Calu3 (cell line): ENCODE results near the gene NUP214. TPM values are rescaled to one million over a fixed set of nuclear protein-coding genes. Genes with fewer than 3 reads are reported as not detected.
"Not testable (repeated sequence)": the region's sequence is repeated elsewhere in the genome, so short reads cannot be mapped to it uniquely, and the experiment has no call there.

Source experiments
- BruUV-seq: library from RNA; stranded (reverse); fragments of 400-500 nt; replicated peaks from 2 replicates; lab custom pipeline; 2021; lab: Mats Ljungman, UMichigan
- CTCF ChIA-PET: fragments of 300-600 bp; sonication (Branson Sonifier 250); formaldehyde crosslinking; loops from one replicate; lab custom pipeline; 2022; ENCODE audit warnings: antibody characterized with exemption; lab: Charles Lee
- DNase-seq: peaks from one replicate; pipeline ENCODE4 v3.0.0; 2022
- H3K27ac Mint-ChIP-seq: one replicate; pipeline ENCODE4 v1.8.0; 2022; ENCODE audit warnings: mixed read lengths; ENCODE audit not compliant: unreplicated experiment
- H3K27me3 Mint-ChIP-seq: one replicate; pipeline ENCODE4 v1.8.0; 2022; ENCODE audit warnings: mixed read lengths; ENCODE audit not compliant: unreplicated experiment
- H3K36me3 Mint-ChIP-seq: one replicate; pipeline ENCODE4 v1.8.0; 2022; ENCODE audit warnings: mild to moderate bottlenecking, moderate library complexity, mixed read lengths; ENCODE audit not compliant: insufficient read depth, unreplicated experiment
- H3K4me1 Mint-ChIP-seq: one replicate; pipeline ENCODE4 v1.8.0; 2022; ENCODE audit warnings: mild to moderate bottlenecking, low read depth, mixed read lengths; ENCODE audit not compliant: unreplicated experiment
- H3K4me3 Mint-ChIP-seq: one replicate; pipeline ENCODE4 v1.8.0; 2022; ENCODE audit warnings: mild to moderate bottlenecking, low read depth, moderate library complexity, mixed read lengths; ENCODE audit not compliant: unreplicated experiment
- H3K9me3 Mint-ChIP-seq: one replicate; pipeline ENCODE4 v1.8.0; 2022; ENCODE audit warnings: low read depth, mixed read lengths; ENCODE audit not compliant: unreplicated experiment
- intact Hi-C: fragments of 100-400 bp; cut with micrococcal nuclease; formaldehyde crosslinking; loops from one replicate; pipeline ENCODE4 v1.10.0; 2022; ENCODE audit not compliant: unreplicated experiment
- total RNA-seq: library from RNA; stranded (reverse); gene quantifications from 2 replicates; pipeline ENCODE4 v1.2.3, GENCODE V29; 2022
- TF ChIP-seq, protein P1 (sequence below): fragments of 200-600 bp; IDR thresholded peaks from one replicate; pipeline ENCODE4 v1.8.0; 2022; ENCODE audit warnings: antibody characterized with exemption; ENCODE audit not compliant: unreplicated experiment

NUP214 gene
- total RNA-seq, 1 experiment from 2014 or later, result 50.0 TPM

- TF ChIP-seq, protein P1, sequence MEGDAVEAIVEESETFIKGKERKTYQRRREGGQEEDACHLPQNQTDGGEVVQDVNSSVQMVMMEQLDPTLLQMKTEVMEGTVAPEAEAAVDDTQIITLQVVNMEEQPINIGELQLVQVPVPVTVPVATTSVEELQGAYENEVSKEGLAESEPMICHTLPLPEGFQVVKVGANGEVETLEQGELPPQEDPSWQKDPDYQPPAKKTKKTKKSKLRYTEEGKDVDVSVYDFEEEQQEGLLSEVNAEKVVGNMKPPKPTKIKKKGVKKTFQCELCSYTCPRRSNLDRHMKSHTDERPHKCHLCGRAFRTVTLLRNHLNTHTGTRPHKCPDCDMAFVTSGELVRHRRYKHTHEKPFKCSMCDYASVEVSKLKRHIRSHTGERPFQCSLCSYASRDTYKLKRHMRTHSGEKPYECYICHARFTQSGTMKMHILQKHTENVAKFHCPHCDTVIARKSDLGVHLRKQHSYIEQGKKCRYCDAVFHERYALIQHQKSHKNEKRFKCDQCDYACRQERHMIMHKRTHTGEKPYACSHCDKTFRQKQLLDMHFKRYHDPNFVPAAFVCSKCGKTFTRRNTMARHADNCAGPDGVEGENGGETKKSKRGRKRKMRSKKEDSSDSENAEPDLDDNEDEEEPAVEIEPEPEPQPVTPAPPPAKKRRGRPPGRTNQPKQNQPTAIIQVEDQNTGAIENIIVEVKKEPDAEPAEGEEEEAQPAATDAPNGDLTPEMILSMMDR, result no peak
- no peak overlapping the region for H3K27ac Mint-ChIP-seq
- H3K4me1 Mint-ChIP-seq, result no peaks in the 10 kb centered on the region
- no peaks in the 10 kb centered on the region for H3K36me3 Mint-ChIP-seq
- intact Hi-C loops, result no loop called here
- no peak for DNase-seq
- H3K27me3 Mint-ChIP-seq, result no peaks in the 10 kb centered on the region
- no peak overlapping the region for H3K4me3 Mint-ChIP-seq
- no TSS peak for BruUV-seq
- H3K9me3 Mint-ChIP-seq, result no peaks in the 10 kb centered on the region
- CTCF ChIA-PET, result interaction anchor here (0.6 kb wide), 2 partner anchors 169 to 201 kb away, joined by 4 to 6 read pairs; no protein-coding TSS in a partner anchor
These were observed 12.8 kb upstream of the NUP214 start for GRCh38 chr9:131112374-131113154.

DNA sequence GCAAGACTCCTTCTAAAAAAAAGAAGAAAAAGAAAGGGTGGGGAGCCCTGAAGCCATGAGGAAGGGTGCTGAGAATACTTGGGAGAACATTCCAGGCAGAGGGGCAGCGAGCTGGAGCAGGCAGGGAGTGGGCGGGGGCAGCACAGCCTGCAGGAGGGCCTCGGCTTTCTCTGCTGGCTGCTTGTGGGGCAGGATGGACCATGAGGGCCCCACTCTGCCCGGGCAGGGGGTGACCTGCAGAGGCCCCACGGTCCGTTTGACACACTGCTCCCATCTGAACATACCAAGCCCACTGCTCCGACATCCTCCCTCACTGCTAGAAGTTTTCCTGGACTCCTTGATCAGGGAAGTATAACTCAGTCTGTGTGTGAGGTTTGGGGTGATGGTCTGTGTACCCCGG lies 11.7 kb upstream of the NUP214 start:
- Mint-ChIP-seq H3K36me3 (no peaks in the 10 kb centered on the region), H3K27me3 (no peaks in the 10 kb centered on the region), H3K4me1 (no peaks in the 10 kb centered on the region), H3K4me3 (no peak overlapping the region), H3K9me3 (no peaks in the 10 kb centered on the region), H3K27ac (no peak overlapping the region)
- TF ChIP-seq, protein P1, result no peak
- CTCF ChIA-PET, result interaction anchor here (0.6 kb wide), 1 partner anchor 202 kb away, joined by 6 read pairs; no protein-coding TSS in a partner anchor
- BruUV-seq, result no TSS peak
- intact Hi-C loops, result no loop called here
- no peak for DNase-seq

GRCh38 chr9:131114084-131114535 lies 11.3 kb upstream of the NUP214 start:
- Mint-ChIP-seq H3K27ac (no peak overlapping the region), H3K4me3 (no peak overlapping the region), H3K27me3 (no peaks in the 10 kb centered on the region), H3K36me3 (no peaks in the 10 kb centered on the region), H3K4me1 (no peaks in the 10 kb centered on the region), H3K9me3 (no peaks in the 10 kb centered on the region)
- TF ChIP-seq, protein P1, result no peak
- CTCF ChIA-PET, result no interaction called here
- intact Hi-C loops, result no loop called here
- BruUV-seq, result no TSS peak
- no peak for DNase-seq

- H3K27ac Mint-ChIP-seq, intact Hi-C loops, H3K27me3 Mint-ChIP-seq, H3K4me3 Mint-ChIP-seq, H3K9me3 Mint-ChIP-seq, H3K4me1 Mint-ChIP-seq, H3K36me3 Mint-ChIP-seq, DNase-seq, BruUV-seq, CTCF ChIA-PET: not testable (repeated sequence)
These were observed 10.0 kb upstream of the NUP214 start for GRCh38 chr9:131115360-131115742.
